GM19397 (cell line): Measurements from ENCODE around the gene FAM222A.

Experiments
- ATAC-seq: cut with Tn5 transposase; IDR thresholded peaks from one replicate; pipeline ENCODE4 v1.9.1; 2021; ENCODE audit warnings: mild to moderate bottlenecking, moderate library complexity; ENCODE audit not compliant: unreplicated experiment

The FAM222A gene

GRCh38 chr12:109724321-109724892, 10.8 kb downstream of the FAM222A start:
- ATAC-seq, result no peak

GRCh38 chr12:109725321-109726105, 11.9 kb downstream of the FAM222A start:
- no peak for ATAC-seq

- no peak for ATAC-seq
Observed at GRCh38 chr12:109726106-109726497, 12.5 kb downstream of the FAM222A start.

GRCh38 chr12:109726511-109727038, 12.9 kb downstream of the FAM222A start:
- ATAC-seq, result no peak

- ATAC-seq, result no peak
Observed at GRCh38 chr12:109727039-109727723, 13.6 kb downstream of the FAM222A start.

GRCh38 chr12:109727746-109728726, 14.4 kb downstream of the FAM222A start:
- ATAC-seq, result no peak

GRCh38 chr12:109728921-109729320, 15.3 kb downstream of the FAM222A start:
- ATAC-seq, result no peak

GRCh38 chr12:109729371-109729781, 15.8 kb downstream of the FAM222A start:
- ATAC-seq, result no peak

- no peak for ATAC-seq
Observed at GRCh38 chr12:109729801-109730200, 16.2 kb downstream of the FAM222A start.

GRCh38 chr12:109730306-109731145, 16.9 kb downstream of the FAM222A start:
- ATAC-seq, result no peak

- no peak for ATAC-seq
Observed at GRCh38 chr12:109731231-109731731, 17.7 kb downstream of the FAM222A start.

GRCh38 chr12:109731806-109732205, 18.2 kb downstream of the FAM222A start:
- no peak for ATAC-seq

- no peak for ATAC-seq
Observed at GRCh38 chr12:109732321-109733305, 19.0 kb downstream of the FAM222A start.

GRCh38 chr12:109734219-109735000, 20.8 kb downstream of the FAM222A start:
- no peak for ATAC-seq

- no peak for ATAC-seq
Observed at GRCh38 chr12:109735051-109735521, 21.5 kb downstream of the FAM222A start.

- no peak for ATAC-seq
Observed at GRCh38 chr12:109735825-109736551, 22.4 kb downstream of the FAM222A start.
